ENCODE data around the gene TRIM29. TPM values are rescaled to one million over a fixed set of nuclear protein-coding genes. Genes with fewer than 3 reads are reported as not detected.

TRIM29 gene
- total and polyA plus RNA-seq, 2 of the 13 experiments (the other 11 are each of a cell fraction or from before 2014, with no cell fraction given) = 0.86 TPM

DNA sequence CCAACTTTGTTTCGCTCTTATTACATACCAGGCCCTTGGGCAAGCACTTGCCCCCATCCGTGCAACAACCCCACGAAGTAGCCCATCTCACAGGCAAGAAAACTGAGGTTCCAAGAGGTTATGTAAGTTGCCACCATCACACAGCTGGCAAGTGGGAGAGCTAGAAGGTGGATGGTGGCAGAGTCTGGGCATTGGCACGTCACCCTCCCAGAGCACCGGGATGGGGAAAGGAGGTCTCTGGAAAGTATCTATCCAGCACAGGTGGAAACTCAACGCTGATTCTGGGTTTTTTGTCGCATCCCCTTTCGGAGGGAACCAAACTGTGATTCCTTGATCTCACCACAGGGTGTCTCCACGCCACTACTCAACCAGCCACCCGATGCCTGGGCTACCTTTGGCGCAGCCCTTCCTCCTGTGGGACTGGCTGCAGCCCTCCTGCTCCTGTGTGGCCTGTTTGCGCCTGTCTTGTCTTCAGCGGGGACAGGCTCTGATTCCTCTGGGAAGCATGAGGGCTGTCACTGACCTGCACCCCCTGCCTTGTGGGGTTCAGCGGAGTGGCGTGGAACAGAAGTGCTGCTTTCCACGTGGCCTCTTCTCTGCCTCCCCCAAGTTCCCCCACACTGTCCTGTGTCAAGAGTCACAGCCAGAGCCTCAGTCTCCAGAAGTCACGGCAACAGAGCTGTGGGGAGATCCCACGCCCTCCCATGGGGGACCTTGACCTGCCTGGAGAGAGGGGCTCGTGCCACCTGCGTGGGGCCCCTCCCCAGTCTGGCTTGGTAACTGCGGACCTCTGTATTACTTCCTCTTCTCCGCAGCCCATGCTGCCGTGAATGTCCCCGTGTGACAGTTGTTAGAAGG, 34.4 kb upstream of the TRIM29 start (continued):
- TF ChIP-seq, protein P1, sequence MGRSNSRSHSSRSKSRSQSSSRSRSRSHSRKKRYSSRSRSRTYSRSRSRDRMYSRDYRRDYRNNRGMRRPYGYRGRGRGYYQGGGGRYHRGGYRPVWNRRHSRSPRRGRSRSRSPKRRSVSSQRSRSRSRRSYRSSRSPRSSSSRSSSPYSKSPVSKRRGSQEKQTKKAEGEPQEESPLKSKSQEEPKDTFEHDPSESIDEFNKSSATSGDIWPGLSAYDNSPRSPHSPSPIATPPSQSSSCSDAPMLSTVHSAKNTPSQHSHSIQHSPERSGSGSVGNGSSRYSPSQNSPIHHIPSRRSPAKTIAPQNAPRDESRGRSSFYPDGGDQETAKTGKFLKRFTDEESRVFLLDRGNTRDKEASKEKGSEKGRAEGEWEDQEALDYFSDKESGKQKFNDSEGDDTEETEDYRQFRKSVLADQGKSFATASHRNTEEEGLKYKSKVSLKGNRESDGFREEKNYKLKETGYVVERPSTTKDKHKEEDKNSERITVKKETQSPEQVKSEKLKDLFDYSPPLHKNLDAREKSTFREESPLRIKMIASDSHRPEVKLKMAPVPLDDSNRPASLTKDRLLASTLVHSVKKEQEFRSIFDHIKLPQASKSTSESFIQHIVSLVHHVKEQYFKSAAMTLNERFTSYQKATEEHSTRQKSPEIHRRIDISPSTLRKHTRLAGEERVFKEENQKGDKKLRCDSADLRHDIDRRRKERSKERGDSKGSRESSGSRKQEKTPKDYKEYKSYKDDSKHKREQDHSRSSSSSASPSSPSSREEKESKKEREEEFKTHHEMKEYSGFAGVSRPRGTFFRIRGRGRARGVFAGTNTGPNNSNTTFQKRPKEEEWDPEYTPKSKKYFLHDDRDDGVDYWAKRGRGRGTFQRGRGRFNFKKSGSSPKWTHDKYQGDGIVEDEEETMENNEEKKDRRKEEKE (IDR thresholded peaks at IDR 0.05) = no peak

DNA sequence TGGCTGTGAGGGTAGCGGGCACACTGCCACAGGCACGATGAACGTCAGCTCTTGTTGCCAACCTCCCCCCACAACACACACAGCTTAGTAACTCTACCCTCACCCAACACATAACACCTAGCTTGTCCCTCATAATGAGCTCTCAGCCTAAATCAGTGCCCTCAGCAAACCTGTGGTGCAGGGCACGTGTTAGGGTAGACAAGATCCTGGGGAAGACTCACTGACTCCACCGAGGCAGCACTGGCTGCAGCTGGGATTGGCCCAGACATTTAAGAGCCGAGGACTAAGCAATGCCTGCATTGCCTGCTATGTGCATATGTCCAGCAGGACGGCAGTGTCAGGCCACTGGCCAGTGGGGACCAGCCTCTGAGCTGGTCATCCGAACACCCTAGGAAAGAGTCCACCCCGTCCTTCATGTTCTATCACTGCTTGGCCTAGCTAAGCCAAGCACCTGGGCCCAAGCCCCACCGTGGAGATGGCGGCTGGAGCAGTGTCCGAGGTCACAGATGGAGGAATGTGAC, 32.9 kb upstream of the TRIM29 start:
- no peak for FAIRE-seq
- CTCF ChIA-PET (ENCODE audit: low intra/inter-chr PET ratio, low total read pairs) = interaction anchor here (1.2 kb wide), 1 partner anchor 12 kb away, joined by 3 read pairs; no protein-coding TSS in a partner anchor

More for the DNA sequence above, 32.9 kb upstream of the TRIM29 start:
- 59% methylated on average over 10 of the region's 12 CpGs for WGBS (ENCODE audit: low lambda C conversion rate)
- Histone ChIP-seq H3K27ac (ENCODE audit: extremely low read length, insufficient read depth, low read length) (no peak overlapping the region), H3K27me3 (ENCODE audit: control insufficient read depth in 1 of 2, insufficient read depth in 2 of 2, low read length in 2 of 2) (peaks cover 6 to 34% of the 10 kb centered on the region in 2 experiments; a peak in 4 of 5 replicates), H4K20me1 (ENCODE audit: insufficient read depth, low read length) (no peaks in the 10 kb centered on the region), H3K4me3 (replicated peaks in 1 of 3; ENCODE audit: insufficient read depth in 1 of 3, low read depth in 2 of 3, low read length in 3 of 3) (no peak overlapping the region), H2AFZ (ENCODE audit: low read length) (no peak overlapping the region), H3K36me3 (replicated peaks in 1 of 2; ENCODE audit: control insufficient read depth in 1 of 2, insufficient read depth in 2 of 2, low read length in 2 of 2) (no peaks in the 10 kb centered on the region), H3K9ac (ENCODE audit: insufficient read depth, low read depth, low read length) (no peak overlapping the region), H3K4me1 (ENCODE audit: insufficient read depth, low read length) (peaks cover 19% of the 10 kb centered on the region), H3K9me3 (ENCODE audit: low read length) (no peaks in the 10 kb centered on the region), H3K4me2 (ENCODE audit: low read depth, low read length) (no peak overlapping the region), H3K79me2 (ENCODE audit: insufficient read depth, low read length) (no peaks in the 10 kb centered on the region)
- in situ Hi-C loops (cut with HindIII; ENCODE audit: extremely low pct_ligation_motif_present, low pct_unique_long_range_greater_than_20kb) = loop anchor here (5.0 kb wide), 2 partner anchors 56 to 132 kb away; no protein-coding TSS in a partner anchor
- ATAC-seq = no peak
- DNase-seq (ENCODE audit: low spot score) = no peak
- BruUV-seq (replicated peaks) = no TSS peak
- intact Hi-C loops (cut with micrococcal nuclease; ENCODE audit: unreplicated experiment) = loop anchor here (1.0 kb wide), 1 partner anchor 132 kb away; no protein-coding TSS in a partner anchor
- no peak for TF ChIP-seq FOXC1 (CRISPR knock-in tag; IDR thresholded peaks at IDR 0.05; ENCODE audit: borderline replicate concordance)
- no peak for TF ChIP-seq SYNCRIP (IDR thresholded peaks at IDR 0.05; ENCODE audit: insufficient read depth, low read depth, low read length)
- no peak for TF ChIP-seq CC2D1A (CRISPR knock-in tag; IDR thresholded peaks at IDR 0.05)
- no peak for TF ChIP-seq ZNF264 (CRISPR knock-in tag; IDR thresholded peaks at IDR 0.05)
- no peak for TF ChIP-seq ZNF549 (CRISPR knock-in tag; IDR thresholded peaks at IDR 0.05)
- TF ChIP-seq ATF7 (IDR thresholded peaks at IDR 0.05) = no peak
- no peak for TF ChIP-seq ATF7 (CRISPR knock-in tag; IDR thresholded peaks at IDR 0.05)
- no peak for TF ChIP-seq HDAC1 (CRISPR knock-in tag; IDR thresholded peaks at IDR 0.05)
- TF ChIP-seq ARHGAP35 (CRISPR knock-in tag; IDR thresholded peaks at IDR 0.05; ENCODE audit: borderline replicate concordance) = no peak
- no peak for TF ChIP-seq CCDC6 (CRISPR knock-in tag; IDR thresholded peaks at IDR 0.05)
- no peak for TF ChIP-seq HMG20B (CRISPR knock-in tag; conservative IDR thresholded peaks at IDR 0.05)
- POLR2A ChIA-PET = interaction anchor here (1.1 to 1.2 kb wide), 2 partner anchors 14 to 37 kb away, joined by 4 to 5 read pairs; no protein-coding TSS in a partner anchor

Measured in HepG2 (cell line).